Stimulated activated CD8-positive, alpha-beta memory T cell treated with anti-CD3 and anti-CD28 coated beads, Interleukin-7, amount 100 ng/mL, for 24 hours (primary cell): ENCODE results near the gene CDK6.

ENCODE experiments used
- DNase-seq: peaks from one replicate; pipeline ENCODE4 v3.0.0-alpha.2; 2020; ENCODE audit warnings: low read depth

Gene CDK6

DNA sequence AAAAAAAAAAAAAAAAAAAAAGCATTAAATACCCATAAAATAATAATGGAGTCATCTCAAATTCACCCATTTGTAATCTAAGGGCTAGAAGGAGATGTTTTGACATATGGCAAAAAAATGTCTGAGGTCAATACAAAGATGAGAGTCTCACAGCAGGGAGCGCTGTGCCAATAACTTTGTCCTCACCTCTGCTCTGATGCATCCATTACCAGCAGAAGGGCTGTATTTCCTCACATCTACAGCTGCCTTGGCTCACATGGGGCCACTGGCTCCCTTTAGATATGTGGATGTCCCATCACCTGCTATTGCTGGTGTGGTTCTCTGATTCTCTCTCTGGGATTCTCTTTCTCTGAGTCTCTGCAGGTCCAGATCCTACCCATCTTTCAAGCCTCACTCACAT lies 155.9 kb downstream of the CDK6 start:
- no peak for DNase-seq

DNA sequence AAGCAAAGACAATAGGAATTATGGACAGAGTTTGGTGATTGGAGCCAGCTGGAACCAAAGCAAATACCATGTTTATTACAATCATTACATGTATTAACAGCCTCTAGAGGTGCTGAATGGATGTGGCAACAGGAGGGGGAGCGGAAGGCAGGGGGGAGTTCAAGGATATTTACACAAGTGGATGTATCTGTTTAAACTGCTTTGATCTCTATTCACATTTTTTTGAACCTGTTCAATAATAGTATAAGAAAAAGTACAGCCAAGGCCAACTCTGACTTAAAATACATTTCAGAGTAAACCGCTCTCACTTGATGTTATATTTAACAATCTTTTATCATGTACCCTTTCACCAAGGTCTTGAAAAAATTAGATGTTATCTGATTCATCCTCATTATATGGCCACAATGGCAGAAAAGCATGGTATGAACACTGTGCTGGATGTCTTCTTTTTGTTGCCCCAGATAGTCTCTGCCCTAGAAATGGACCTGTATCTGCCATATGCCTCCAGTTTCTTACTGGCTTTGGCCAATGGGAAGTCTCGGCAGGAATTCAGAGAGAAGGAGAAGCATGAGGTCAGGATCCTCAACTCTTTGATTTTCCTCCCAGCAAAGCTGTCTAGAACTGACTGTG lies 158.0 kb downstream of the CDK6 start:
- no peak for DNase-seq

DNA sequence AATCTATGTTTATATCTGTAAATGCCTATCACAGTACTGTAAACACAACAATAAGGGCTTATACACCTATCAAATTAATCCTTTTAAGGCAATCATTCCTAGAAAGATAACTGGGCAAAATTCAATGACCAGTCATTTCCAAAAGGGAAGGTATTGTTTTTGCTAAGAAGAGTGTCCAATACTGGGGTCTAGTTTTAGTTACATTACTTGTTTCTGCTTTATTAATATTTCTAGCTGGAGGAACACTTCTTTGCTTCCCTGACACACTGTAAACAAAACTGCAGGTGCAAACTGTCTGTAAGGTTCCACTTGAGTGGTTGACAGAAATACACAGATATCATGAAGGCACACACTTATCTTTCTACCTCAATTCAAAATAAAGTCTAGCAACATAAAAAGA lies 162.0 kb downstream of the CDK6 start:
- DNase-seq = no peak

DNA sequence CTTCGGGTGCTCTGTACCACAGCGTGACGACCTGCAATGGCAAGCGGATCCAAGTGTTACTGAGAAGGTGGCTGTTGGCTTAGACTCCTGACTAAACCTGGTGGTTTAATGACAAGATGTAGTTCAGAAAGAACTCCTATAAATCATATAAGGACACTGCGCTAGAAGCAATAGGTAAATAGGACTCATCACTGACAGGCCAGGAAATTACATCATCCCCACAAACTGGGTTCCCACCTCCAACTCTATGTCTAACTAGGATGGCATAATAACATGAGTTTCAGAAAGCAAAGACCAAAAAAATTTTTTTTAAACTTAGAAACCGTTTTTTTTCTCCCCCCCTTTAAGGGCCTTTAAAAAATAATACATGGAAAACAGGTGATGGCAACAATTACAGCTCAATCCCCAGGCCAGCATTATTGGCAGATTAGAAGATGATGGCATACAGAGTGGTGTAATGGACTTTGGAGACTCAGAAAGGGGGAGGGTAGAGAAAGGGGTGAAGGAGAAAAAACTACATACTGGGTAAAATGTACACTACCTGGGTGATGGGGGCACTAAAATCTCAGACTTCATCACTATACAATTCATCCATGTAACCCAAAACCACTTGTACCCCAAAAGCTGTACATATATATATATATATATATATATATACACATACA lies 164.7 kb downstream of the CDK6 start:
- no peak for DNase-seq

DNA sequence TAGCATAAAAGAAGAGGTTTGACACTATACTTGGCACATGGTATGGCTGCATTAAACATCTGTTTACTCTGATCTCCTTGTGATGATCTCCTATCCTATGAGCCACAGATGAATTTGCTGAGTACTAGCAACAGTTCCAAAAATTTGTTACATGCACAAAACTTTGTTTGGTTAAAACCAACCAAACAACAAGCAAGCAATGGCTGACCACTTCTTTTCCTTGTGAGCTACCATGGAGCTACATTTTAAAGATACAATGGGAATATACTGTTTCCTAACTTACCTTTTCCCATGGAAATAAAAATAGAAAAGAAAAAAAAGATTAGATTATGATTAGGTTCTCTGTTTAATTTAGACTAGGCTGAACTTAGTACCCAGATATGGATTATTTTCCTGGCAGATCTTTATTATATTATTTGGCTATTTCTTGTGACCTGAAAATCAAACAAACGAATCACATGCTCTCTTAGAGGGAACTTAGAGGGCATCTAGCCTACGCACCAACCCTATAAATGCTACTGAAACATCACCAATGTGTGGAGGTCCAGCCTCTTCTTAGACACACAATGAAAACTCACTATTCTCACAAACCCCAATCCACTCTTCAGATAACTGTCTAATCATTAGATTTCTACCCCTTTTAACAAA lies 166.0 kb downstream of the CDK6 start:
- DNase-seq = no peak

DNA sequence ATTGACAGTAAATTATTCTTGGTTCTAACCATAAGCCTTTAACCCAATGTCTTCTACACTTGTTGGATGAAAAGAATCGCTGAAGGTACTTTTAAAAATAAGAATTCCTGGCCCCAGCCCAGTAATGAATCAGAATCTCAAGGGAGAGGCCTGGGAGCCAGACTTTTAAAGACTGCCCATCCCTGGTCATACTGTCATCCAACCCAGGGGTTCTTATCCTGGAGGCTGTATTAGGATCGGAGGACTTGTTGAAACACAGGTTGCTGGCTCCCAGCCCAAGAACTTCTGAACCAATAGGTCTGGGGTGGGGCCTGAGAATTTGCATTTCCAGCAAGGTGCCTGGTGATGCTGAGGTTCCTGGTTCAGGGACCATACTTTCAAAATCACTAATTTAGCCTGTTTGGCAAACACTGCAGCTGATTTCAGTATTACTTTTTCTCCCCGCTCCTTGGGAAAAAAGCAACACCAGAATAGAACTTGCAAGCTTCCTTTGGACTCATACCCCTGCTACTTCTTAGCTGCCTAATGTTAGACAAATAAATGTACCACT lies 166.7 kb downstream of the CDK6 start:
- DNase-seq = no peak

DNA sequence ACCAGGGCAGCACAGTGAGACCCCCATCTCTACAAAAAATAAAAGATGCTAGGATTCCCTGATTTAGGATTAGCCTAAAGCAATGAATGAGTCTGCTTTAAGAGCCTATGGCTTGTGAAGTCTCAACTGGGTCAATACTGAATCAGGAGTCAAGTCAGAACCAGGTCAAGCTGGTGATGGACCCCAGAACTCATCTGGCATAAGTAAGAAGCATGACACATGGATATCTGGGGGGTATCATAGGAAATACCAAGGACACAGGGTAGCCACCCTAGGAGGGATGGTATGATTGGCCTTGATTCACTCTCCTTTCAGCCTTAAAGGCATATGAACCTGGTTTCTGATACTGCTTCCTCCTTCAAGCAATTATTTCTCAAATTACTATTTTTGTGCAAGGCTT lies 167.8 kb downstream of the CDK6 start:
- DNase-seq = no peak

DNA sequence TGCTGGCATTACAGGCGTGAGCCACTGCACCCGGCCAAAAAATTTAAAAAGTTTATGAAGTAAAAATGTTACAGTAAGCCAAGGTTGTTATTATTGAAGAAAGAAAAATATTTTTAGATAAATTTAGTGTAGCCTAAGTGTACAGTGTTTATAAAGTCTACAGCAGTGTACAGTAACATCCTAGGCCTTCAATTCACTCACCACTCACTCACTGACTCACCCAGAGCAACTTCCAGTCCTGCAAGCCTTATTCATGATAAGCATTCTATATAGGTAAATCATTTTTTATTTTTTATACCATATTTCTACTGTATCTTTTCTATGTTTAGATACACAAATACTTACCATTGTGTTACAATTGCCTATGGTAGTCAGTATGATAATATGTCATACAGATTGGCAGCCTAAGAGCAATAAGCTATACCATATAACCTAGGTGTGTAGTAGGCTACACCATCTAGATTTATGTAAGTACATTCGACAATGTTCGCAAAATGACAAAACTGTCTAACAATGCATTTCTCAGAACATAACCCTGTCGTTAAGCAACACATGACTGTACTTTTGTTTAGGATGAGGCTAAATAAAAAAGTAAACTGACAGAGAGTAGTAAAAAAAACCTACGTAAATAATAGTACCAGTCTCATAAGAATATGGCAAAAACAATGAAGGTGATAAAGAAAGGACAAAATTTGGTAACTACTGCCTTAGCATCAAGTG lies 168.4 kb downstream of the CDK6 start:
- DNase-seq = no peak

DNA sequence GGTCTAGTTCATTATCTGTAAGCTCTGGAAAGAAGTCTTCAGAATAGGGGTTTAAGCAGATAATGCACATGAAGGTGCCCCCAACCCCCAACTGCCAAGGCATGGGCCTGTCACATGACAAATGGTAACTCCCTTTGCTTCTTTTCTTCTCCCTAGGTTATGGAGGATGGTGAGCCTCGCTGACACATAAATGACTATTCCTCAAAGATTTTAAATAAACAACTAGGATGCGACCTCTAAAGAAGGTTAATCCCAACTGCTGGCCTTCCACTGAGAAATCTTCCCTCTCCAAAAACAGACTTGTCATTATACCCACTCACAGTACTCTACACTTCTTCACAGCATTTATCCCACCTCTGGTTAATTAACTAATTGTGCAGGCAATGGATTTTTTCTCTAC lies 170.4 kb downstream of the CDK6 start:
- DNase-seq = no peak

DNA sequence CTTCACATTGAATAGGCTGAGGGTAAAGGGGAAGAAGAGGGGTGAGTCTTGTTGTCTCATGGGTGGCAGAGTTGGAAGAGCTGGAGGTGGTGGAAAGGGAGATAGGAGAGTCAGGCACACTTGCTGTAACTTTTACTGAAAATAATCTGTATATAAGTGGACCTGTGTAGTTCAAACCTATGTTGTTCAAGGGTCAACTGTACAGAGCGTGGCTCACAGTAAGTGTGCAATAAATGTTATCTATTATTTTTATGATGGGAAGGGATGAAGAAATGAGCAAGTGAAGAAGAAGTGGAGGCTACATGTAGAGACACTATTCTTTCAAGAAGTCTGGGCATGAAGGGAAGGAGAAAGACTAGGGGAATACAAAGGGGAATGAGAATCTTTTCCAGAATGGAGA lies 174.7 kb downstream of the CDK6 start:
- no peak for DNase-seq

DNA sequence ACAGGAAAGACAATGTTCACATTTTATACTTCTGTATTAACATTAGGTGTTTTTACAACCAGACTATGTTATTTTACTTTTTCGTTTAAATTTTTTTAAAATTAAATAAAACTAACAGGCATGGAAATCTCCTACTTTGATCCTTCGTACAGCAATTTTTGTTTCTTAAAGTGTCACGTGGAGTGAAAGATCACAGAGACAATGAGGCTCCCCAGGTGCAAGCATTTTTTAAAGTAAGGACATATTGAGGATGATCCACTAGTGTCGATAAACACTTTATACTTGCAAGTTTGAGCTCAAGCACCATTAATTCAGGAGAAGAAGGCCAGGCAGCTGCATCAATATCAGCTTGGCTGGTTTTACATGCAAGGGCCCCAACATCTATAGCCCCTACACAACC lies 177.7 kb downstream of the CDK6 start:
- no peak for DNase-seq

DNA sequence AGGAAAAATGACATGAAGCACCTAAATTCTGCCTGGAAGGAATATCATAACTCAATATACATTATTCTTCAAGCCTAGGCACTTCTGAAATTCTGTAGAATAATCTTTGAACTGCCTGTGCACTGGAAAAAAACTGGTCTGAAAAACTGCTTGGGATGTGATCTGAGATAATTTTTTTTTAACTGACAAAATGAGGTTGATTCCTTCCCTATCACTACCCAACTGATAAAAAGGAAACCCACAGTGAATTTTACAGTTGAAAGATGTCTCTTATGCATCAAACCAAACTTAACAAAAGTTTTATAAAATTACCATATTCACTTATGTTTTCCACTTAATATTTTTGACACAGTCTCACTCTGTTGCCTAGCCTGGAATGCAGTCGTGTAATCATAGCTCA lies 179.0 kb downstream of the CDK6 start:
- no peak for DNase-seq

DNA sequence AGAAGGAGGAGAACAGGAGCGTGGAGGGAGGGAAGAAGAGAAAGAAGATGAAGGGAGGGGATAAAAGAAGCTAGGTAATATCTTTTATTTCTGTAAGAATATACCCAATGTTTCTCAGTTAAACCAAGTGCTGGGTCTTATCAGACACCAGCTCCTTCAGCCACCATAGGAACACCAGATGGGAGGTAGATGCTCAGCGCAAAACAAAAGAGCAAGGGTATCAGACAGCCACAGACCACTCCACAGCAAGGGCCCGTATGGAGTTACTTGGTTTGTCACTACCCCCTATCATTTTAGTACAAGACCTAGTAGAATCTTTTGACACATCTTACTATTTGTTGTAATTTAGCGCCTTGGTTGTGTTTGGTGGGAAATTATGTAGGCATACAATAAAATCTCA lies 180.3 kb downstream of the CDK6 start:
- DNase-seq = no peak

DNA sequence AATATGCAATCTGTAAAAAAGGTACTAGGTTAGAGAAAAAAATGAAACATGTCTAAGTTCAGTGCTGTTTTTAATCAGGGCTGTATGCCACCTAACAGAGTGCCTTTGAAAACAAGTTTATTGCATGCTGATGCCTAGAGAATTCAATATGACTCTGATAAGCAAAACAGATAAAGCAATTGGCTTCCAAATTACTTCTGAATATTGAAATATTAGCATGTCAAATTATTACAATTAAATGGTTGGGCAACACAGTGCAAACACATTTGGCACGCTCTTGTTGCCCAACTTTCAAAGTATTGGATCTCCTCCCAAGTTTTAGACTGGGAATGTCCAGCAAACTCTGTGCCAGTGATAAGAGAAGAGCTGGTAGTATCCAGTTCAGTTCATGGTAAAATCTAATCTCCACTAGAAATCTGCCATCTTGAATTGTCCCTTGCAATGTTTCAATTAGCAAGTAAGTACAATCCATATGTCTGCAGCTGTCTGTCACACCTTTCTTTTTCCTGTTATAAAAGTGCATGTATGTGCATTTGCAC lies 181.0 kb downstream of the CDK6 start:
- DNase-seq = no peak

DNA sequence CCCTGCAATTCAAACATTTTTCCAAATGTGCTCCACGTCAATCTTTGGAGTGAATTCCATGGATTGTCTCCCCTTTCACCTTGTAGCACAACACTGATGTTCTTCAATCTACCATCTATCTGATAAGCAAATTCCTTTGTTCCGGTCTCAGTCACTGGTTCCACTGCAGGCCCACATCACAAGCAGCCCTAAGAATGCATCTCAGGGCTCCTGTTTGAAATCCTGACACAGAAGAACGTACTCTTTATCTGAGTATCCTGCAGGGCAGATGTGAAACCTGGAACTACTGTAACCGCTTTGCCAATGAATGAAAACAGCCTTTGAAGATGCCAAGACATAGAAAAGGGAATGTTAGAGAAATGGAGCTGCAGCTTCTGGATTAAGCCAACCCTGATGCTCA lies 183.2 kb downstream of the CDK6 start:
- DNase-seq = no peak

DNA sequence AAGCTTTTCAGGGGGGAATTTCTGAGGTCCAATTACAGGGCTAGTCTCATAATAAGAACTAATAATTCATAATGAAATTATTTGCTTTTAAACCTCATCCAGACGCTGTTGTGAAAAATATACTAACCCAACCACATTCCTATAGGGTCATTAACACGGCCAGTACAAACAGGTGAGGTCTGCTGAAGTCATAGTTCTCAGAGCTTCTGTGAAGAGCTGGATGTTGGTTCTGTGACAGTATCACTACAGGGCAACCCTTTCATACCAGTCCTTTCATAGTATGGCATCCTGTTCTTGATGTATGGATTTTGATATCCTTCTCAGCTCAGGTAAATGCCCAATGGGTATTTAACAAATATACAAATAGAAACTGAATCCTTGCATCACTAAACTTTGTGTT lies 183.8 kb downstream of the CDK6 start:
- DNase-seq = no peak

DNA sequence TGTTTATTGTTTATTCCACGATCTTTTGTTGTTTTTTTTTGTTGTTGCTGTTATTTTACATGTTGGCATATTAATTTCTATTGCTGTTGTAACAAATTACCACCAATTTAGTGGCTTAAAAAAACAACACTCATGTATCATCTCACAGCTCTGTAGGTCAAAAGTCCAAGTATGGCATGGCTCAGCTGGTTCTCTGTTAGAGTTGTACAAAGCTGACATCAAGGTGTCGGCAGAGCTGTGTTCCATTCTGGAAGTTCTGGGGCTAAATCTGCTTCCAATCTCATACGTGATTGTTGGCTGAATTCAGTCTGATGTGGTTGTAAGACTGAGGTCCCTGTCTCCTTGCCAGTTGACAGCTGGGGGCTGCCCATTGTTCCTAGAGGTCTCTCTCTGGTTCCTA lies 186.0 kb downstream of the CDK6 start:
- DNase-seq = no peak

DNA sequence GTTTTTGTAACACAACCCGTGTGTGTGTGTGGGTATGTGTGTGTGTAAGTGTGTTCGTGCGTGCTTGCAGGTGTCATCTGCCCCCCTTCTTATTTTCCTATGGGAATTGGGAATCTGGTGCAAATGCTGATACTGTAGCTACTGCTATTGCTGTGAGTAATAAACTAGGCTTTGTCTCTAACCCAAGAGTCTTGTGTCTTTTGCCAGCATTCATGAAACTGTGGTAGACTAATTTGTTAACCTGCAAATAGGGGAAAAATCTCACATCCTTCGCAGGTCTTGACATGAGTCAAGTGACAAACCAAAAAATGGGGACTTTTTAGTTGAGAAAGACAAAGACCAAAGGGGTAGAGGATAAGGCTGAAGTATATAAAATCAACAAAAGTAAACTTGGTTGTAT lies 188.3 kb downstream of the CDK6 start:
- no peak for DNase-seq

DNA sequence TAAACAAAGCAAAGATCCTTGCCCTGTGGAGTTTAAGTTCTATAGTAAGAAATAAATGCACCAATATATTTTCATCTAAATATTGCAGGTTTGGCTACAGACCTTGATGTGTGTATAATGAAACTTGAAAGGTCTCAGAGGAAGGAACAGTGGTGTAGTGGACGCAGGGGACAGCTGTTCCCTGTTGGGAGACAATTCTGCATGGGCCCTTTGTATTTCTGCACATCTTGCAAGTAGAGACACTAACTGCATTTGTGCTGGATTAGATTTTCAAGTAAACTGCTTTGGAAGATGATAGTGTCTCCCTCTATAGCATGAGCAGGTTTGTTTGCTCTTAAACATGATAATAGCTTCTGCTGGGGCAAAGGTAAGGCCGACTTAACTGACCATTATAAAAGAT lies 188.7 kb downstream of the CDK6 start:
- no peak for DNase-seq

DNA sequence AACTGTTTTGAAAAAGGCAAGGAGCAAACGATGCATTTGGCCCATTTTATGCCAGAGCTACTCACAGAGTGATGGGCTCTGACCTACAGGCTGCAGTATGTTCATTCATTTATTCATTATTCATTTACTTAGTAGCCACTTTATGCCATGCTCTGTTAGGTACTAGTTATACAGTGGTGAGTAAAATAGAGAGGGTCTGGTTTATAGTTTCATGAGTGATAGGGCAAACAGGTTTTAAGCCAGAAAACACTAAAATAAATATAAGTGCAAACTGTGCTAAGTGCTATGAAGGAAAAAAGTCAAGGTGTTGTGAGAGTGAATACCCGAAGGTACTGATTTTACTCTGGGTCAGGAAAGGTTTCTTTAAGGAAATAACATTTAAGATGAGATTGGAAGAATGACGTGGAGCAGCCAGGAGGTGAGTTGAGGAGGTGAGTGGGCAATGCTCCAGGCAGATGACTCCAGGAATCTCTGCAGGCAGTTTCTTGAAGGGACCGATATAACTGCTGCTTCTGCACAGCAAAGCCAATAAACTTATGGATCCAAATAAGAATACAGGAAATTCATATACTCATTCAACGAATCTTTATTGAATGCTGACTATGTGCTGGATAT lies 189.3 kb downstream of the CDK6 start:
- no peak for DNase-seq

DNA sequence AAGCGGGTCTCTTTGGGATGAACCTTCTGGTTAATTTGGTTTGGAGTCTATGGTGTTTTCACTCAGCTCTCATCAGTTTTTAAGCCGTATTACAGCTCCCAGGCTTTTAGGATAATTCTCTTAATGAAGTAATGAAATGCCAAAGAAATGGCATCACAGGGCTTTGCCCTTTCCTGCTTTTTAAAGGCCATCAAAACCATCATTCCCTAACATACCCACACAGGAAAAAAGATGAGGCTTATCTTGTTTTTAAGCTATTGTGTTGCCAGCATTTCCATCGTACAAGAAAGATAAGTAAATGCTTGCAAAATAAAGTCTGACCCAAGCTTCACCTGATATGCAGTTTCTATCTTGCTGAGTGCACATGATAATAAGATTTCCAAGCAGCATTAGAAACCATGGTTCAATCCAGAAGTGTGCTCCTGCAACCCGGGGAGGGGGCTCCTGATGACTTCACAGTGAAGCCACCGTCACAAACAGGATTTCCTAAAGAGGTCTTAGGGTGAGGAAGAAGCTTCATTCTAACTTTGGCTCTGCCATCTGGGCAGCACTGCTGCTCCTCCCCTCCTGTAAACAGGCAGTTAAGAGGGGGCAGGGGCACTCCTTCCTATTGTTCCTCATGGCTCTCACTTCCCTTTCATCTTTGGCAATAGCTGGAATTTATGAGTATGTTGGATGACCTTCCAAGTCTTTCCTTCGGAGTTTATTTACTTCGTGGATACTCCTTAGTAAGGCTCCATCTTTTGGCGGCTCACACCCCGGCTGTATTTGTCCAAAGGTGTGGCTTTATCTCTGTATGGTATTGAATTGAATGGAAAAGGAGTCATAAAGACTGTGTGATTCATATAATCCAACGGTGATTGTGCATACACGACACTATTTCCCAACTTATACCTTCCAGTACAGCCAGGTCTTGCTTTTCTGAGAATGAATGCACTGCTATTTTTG lies 191.0 kb downstream of the CDK6 start:
- no peak for DNase-seq
